HG03469 (cell line): ENCODE data around the gene PTPRU.
A peak's percentile ranks its signal among the peaks of the same experiment; 100 is the strongest.
"Not testable (repeated sequence)": the region's sequence is repeated elsewhere in the genome, so short reads cannot be mapped to it uniquely, and the experiment has no call there.

Source experiments
- ATAC-seq: cut with Tn5 transposase; IDR thresholded peaks from one replicate; pipeline ENCODE4 v1.9.1; 2021; ENCODE audit warnings: mild to moderate bottlenecking, moderate library complexity, moderate number of reproducible peaks; ENCODE audit not compliant: unreplicated experiment

PTPRU gene

DNA sequence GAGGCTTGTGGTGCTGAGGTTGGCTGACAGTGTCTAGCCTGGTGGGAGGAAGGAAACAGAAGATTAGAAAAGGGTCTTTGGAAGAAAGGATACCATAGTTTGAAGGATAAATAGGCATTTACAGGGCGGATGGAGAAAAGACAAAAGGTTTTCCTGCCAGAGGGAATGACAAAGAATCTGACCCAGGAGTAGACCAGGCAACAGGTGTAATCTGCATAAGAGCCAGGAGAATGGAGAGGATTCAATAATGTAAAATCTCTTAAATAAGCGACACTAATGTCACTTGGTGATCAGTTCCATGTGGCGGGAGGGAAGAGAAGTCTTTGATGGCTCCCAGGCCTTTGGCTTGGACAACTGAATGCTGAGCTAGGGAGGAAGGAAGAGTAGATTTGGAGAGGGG, 15.0 kb upstream of the PTPRU start:
- ATAC-seq: no peak

DNA sequence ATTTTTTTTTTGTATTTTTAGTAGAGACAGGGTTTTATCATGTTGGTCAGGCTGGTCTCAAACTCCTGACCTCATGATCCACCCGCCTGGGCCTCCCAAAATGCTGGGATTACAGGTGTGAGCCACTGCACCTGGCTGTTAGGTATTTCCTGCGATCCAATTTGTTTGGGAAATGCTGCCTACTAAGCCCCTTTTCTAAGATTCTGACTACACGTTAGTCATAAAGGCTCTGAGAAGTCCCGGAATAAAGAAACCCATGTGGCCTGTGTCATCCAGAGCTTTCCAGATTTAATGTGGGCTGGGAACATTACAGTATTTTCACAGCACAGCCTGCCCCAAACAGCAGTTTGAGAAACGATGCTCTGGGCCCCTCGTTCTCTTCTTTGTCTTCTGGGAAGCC, 14.1 kb upstream of the PTPRU start:
- not testable (repeated sequence) for ATAC-seq

DNA sequence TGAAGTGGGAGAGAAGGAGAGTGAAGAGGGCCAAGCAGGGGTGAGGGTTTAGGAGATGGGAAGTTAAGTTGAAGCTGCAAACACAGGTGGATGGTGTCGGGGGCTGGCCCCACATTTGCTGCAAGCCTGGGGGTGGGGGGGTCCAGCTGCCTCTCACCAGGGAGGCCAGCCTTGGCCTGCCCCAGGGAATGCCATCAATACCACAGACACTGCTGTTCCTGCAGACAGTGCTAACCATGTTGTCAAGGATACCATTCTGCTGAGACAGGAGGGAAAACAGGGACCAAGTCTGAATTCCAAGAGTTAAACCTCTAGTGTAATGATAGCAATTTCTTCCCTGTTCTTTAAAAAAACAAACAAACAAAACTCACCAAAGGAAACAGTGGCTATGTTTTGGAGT, 13.6 kb upstream of the PTPRU start:
- ATAC-seq: no peak

DNA sequence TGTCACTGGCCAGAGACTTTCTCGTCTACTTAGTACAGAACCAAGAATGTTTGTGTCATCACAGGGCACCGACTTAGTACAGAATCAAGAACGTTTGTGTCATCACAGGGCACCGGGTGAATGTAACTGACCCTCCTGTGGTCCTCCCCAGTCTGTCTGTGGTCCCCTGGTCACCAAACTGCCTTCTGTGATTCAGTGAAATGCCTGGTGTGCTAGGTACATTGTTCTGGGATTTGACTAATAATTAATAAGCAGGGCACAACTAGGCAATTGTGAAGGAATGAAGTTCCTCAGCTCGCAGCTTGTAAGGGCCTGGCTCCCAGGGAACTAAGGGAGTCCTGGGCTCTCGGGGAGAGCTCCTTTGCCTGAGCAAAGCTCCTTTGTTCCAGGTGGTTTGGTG, 12.8 kb upstream of the PTPRU start:
- no peak for ATAC-seq

DNA sequence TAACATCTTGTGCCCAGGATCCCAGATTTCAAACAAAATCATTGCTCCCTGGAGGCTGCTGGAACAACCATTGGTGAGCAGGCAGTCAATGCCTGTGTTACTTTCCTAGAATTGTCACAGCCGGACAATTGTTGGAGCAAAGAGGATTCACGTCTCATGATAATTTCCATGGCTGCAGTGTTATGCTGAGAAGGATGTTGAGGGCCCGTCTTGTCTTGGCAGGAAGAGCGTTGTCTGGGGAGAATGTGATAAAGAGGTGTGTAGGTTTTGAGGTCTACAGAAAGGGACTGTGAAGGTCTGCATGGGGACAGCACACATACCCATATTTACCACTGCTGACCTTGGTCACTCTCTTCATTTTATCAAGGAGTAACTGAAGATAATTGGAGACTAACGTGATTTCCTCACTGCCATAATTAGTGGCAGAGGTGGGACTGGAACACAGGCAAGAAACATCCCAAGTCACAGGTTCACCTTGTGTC, 11.9 kb upstream of the PTPRU start:
- no peak for ATAC-seq

DNA sequence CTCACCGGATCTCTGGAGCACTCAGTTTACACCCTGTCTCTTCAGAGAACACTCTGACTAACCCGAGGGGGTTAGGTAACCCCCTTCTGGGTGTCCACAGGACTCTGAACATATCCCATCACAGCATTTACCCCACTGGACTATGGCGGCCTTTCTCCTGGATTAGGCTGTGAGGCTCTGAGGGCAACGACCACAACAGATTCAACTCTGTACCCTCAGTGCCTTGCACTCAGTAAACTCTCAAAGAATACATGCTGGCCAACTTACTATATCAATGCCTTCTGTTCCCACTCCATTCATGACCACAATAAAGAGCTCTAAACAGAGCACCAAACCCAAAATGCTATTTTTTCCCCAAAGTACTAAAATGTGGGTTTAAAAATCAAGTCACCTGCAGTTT, 11.0 kb upstream of the PTPRU start:
- ATAC-seq: no peak

DNA sequence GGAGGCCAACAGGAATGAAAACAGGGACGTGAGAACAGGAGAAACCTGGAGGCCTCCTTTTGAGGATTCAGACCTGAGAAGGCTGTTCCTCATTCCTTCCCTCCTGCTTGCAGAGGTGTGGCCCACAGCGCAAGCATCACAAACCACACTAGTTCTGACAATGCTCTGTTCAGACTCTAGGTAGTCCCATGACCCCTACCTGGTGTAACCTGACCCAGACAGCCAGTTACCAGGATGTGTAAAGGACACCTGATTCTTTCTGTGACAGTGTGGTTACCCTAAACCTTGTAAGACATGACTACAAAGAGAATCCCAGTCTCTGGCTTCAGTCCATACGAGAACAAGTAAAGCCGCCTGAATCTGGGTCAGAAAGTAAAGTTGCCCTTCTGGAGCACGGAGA, 8.8 kb upstream of the PTPRU start:
- no peak for ATAC-seq

DNA sequence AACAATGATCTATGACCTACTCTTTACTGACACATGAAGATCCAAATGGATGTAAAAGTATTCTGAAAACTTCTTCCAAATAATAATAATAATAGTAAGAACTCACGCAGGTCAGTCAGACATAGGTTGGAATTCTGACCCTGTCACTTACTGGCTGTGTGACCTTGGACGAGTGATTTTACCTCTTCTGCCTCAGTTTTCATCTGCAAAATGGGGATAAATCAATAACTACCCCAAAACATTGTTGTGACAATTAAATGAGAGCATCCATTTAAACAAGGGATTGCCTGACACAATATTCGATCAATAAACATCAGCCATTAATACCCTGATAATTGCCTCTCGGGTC, 6.1 kb upstream of the PTPRU start:
- no peak for ATAC-seq

DNA sequence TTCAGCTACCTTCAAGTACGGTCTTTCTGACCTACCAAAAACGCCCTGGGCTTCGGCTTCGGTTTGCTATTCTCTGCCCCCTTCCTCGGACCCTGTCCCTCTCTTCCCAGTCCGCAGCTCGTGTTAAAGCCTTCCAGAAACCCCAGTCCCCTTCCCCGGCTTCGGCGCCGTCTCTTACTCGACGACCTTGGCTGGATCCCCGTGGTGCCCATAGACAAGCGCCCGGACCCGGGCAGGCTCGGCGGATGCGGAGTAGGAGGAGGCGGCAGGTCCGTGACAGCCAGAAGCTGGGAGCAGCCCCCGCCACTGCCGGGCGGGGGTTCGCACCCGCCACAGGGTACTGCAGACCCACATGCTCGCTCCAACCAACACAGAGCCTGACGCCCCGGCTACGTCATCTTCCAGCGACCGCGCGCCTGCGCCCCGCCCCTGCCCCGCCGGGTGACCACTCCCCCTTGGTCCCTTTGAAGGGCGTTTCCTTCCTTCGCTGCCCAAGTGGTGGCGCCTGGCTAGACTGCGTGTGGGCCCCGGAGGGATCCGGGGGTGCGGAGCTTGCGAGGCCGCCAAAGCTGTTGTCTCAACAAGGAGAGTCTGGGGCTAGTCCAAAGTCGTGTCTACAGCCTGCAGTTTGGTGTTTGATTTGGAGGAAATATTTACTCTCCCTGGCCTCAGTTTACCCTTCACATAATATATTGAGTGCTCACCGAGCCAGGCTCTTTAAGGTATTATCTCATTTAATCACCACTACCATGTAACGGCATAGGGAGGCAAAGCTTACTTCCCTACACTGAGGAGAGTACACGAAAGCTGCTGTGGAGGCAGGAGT, 5.6 kb upstream of the PTPRU start, which contains the start of gene MECR:
Gene MECR (minus strand): TSS at position 382 of the 826 bp plus-strand sequence. CDS start 28 bp downstream, at position 354.
- ATAC-seq: peak; percentile 71

DNA sequence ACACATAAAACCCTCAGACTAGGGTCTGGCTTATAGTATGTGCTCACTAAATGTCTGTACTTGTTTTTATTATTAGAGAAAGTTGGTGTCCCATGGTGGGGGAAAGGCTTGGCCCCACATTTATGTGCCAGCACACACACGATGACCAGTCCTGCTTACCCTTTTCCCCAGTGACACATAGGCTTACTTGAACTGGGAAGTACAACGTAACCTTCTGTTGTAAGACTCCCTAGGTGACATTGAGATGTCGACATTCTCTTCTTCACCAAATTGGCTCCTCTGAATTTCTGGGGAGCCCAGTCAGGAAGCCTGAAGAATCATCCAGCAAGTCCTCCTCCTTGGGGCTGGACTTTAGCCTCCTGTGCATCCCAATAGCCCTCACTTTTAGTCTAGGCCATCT, 3.9 kb upstream of the PTPRU start:
- no peak for ATAC-seq

DNA sequence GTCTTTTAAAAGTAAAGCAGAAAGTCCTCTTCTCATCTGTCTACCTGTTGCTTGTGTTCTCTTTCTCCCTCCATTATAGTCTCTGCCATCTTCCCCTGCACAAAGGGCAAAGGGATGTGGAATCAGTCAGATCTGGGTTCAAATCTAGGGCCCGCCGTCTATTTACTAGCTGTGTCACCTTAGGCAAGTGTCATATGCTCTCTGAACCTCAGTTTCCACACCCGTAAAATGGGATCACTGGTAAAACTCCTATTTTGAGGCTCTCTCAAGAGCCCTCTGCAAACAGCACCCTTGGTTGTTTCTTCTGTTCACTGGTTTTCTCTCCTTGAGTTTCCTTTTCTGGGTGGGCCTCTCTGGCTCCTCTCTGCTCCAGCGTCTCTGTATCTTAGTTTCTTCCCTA, 2.6 kb upstream of the PTPRU start:
- ATAC-seq: no peak

DNA sequence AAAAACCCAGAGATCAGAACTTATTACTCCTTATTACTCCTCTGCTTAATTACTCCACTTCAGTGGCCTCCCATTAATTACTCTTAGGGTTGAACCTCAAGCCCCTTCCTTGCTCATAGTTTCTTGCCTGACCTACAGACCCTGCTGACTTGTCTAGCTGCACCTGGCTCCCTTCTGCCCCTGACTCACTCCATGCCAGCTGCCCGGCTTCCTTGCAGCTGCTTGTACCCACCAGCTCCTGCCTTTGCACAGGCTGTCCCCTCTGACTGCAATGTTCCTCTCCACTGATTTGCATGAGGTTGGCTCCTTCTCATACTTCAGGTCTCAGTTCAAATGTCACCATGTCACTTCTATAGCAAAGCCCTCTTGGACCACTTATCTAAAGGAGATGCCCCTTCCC, 1.9 kb upstream of the PTPRU start:
- no peak for ATAC-seq

DNA sequence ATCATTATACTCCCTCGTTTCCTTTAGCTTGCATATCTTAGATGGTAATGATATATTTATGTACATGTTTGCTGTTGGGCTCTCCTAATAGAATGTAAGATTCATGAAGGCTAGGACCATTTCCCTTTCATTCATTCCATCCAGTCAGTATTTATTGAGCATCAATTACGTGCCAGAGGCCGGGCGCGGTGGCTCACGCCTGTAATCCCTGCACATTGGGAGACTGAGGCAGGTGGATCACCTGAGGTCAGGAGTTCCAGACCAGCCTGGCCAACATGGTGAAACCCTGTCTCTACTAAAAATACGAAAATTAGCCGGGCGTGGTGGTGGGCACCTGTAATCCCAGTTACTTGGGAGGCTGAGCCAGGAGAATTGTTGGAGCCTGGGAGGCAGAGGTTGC, 1.4 kb upstream of the PTPRU start:
- not testable (repeated sequence) for ATAC-seq

DNA sequence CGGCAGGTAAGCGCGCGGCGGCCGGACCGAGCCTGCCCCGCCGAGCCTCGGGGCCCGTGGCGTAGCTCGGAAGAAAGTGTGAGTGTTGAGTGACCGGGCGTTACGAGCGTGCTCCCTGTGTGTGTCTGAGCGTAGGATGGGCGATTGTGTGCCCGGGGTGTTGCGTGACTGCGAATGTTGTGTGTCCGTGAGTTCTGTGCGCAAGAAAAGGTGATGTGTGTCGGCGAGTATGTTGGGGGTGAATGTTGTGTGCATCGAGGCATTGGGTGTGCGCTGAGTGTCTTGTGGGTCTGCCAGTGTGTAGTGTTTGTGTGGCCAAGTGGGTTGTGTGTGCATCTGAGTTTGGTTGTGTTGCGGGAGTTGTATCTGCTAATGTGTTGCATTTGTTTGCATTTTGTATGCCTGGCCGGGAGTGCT, 398 bp downstream of the PTPRU start:
- no peak for ATAC-seq

DNA sequence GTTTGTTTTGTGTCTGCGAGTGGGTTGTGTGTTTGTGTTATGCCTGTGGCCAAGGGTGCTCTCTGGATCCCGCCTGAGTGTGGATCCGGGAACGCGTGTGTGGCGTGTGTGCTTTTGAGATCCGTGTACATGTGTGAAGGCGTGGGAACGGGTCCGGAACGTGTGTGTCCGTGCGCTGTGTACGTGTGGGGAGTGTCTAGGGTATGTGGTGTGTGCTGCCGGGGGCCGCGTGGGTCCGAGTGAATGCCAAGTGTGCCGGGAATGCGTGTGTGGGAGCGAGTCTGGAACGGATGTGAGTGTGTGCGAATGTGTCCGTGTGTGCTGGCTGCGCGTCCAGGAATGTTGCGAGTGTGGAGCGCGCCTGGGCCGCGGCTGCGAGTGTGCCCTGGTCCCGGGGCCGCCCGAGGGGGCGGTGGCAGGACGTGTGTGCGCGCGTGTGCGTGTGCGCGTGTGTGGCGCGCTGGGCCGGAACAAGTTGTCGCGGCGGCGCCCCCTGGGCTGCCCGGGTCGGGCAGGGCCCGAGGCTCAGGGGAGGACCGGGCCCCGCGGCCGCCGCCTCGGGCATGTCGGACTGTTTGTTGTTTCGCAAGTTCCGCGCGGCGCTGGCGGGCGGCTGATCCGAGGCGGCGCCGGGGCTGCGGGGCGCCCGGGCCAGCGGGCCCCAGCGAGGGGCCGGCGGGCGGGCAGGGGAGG, 953 bp downstream of the PTPRU start:
- no peak for ATAC-seq

DNA sequence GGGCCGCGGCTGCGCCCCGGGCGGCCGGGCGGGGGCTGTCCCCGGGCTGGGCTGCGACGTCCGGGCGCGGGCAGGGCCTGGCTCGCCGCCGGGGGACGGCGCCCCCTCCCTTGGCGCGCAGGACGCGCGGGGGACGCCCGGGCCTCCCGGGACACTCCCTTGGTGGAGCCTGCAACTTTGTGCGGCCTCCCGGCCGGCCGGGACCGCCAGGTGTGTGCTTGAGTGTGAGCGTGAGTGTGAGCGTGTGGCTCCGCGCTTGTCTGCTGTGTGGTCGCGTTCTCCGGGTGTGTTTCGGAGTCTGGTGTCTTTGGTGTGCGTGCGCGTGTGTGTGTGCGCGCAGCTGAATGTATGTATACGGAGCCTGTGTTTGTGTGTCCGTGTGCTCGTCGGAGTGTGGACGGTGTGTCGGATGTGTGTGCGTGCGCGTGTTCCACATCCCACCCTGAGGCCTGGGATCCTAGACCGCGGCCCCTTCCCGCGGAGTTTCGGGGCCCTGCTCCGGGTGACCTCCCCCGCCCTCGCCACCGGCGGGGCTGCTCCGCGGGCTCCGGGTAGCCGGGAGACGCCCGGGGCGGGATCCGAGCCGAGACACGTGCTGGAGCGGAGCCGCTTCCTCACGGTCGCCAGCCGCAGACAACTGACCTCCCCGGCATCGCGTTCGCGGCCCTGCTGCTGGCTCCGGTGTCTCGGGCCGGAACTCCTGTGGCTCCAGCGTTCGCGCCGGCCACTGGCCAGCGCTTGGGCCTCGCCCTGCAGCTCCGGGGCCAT, 1.7 kb downstream of the PTPRU start:
- ATAC-seq: no peak

DNA sequence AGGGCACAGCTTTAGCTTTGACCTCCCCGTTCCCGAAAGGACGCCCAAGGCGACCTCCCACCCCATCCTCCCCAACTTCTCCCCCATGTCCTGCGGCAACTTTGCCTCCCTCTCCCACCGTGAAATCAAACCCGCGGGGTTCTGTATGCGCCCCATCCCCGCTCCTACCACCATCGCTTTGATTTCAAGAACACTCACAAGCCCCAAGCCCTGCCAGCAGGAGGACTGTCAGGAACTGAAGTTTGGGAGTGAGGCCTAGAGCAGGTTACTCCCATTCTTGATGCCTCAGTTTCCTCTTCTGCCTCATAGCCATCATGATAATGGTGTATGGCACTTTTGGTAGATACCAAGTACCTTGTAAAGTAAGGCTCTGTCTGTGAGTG, 2.3 kb downstream of the PTPRU start:
- ATAC-seq: no peak

DNA sequence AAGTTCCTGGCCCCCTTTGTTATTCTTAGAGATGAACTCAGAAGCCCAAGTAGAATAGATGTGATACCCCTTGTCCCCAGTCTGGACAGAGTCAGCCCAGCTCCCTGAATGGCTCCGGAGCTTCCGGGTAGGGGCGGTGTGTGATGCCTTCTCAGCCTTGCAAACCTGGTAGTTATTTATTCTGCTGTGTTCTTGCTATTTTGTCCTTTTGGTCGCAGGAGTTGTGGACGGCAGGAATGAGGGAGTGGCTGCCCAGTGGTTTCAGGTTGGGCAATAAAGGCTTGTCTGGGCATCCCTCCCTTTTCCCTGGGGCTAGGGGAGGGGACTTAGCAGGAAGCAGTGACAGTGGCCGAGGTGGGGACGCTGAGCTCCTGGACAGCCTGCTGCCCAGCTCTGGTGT, 2.8 kb downstream of the PTPRU start:
- ATAC-seq: no peak

DNA sequence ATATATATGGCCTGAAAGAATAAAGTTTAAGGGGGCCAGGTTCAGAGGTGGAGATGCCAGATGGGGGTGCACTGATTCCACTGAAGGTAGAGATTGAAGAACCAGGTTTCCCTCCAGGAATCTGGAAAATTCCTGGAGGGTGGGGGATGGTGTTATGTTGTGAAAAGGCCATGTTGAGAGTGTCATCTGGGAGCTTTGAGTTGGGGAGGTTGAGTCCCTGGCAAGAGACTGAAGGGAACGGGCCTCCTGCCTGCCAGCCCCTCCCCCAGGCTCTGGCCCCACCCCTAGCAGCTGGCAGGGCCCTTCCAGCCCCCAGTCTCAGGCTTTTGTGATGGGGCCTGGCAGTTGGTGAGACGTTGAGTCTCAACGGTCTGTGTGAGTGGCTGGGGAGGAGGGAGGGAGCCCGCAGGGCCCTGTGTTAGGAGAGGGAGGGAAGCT, 4.1 kb downstream of the PTPRU start:
- ATAC-seq: no peak

DNA sequence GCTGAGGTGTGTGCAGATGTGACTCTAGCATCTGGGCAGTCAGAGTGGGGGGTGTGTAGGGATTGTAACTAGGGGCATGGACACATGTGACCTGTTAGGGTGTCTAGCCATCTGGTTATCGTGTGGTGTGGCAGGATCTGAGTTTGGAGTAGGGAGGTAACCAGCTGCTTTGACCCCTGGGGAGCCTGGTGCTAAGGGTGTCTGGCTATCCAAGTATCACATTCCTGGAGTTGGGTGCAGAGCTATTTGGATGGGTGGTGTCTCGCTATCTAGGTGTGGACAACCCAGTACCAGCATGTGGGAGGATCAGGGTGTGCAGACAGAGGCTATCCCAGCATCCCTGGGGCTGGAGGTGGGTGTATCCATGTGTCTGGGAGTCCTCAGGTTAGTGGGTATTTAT, 4.7 kb downstream of the PTPRU start:
- ATAC-seq: no peak

DNA sequence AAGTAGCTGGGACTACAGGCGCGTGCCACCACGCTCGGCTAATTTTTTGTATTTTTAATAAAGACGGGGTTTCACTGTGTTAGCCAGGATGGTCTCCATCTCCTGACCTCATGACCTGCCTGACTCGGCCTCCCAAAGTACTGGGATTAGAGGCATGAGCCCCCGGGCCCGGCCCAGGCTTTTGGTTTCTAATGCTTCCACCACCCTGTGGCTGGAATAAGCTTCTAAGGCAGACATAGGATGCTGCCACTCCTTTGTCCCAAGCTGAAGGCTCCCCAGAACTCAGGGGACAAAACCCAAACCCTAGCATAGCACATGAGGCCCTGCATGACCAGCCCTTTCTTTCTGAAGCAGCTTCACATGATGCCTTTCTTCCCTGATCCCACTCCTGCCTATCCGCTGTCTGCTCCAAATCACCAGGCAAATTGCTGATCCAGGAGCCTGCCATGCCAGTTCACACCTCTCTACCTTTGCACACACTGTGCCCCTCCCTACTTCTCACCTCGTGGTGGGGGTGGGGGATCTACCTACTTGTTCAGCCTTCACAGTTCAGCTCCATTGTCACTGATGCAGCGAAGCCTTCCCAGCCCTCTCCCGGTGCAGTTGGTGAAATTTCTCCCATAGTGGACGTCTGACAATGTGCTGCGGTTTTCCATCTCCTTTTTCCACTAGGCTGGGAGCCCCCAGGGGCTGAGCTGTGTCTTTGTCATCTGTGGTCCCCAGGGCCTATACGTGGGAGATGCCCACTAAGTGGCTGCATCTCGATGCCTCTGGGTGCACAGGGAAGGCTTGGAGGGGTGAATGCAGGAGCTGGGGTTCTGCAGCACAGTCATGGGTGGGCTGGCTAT, 6.9 kb downstream of the PTPRU start:
- no peak for ATAC-seq
